GM23338 (cell line): ENCODE data around the gene CES2. TPM values are rescaled to one million over a fixed set of nuclear protein-coding genes. Genes with fewer than 3 reads are reported as not detected.

Source experiments
- ATAC-seq: fragments of 200-7000 bp; cut with Tn5 transposase; 3 replicates; pipeline ENCODE4 v1.9.1; 2020
- DNase-seq: peaks from one replicate; pipeline ENCODE4 v3.0.0-alpha.2; 2015; ENCODE audit warnings: low spot score
- H2AFZ ChIP-seq: fragments of 200-600 bp; sonication (generic); 2 replicates; pipeline ENCODE4 v1.8.0; 2016; ENCODE audit warnings: antibody characterized with exemption, mild to moderate bottlenecking, moderate library complexity
- H3F3A ChIP-seq: fragments of 200-600 bp; sonication (generic); replicated peaks from 2 replicates; pipeline ENCODE4 v1.8.0; 2017; ENCODE audit warnings: antibody characterized with exemption, mixed run types, low read depth
- H3K27ac ChIP-seq: fragments of 200-600 bp; sonication (generic); 2 replicates; pipeline ENCODE4 v1.6.1; 2016; ENCODE audit warnings: low read depth
- H3K27me3 ChIP-seq: fragments of 200-600 bp; sonication (generic); 2 replicates; pipeline ENCODE4 v1.8.0; 2016; ENCODE audit warnings: mild to moderate bottlenecking, mixed run types, moderate library complexity; ENCODE audit not compliant: insufficient read depth
- H3K36me3 ChIP-seq: fragments of 200-600 bp; sonication (generic); 2 replicates; pipeline ENCODE4 v1.8.0; 2016; ENCODE audit warnings: mild to moderate bottlenecking; ENCODE audit not compliant: insufficient read depth
- H3K4me1 ChIP-seq: fragments of 200-600 bp; sonication (generic); 2 replicates; pipeline ENCODE4 v1.8.0; 2016; ENCODE audit warnings: mild to moderate bottlenecking, moderate library complexity; ENCODE audit not compliant: insufficient read depth
- H3K4me2 ChIP-seq: fragments of 200-600 bp; sonication (generic); 2 replicates; pipeline ENCODE4 v1.7.1; 2017; ENCODE audit warnings: mixed run types
- H3K4me3 ChIP-seq: fragments of 200-600 bp; sonication (generic); 2 replicates; pipeline ENCODE4 v1.6.1; 2016; ENCODE audit warnings: mixed run types
- H3K79me2 ChIP-seq: fragments of 200-600 bp; sonication (generic); replicated peaks from 2 replicates; pipeline ENCODE4 v1.8.0; 2017; ENCODE audit warnings: mild to moderate bottlenecking; ENCODE audit not compliant: insufficient read depth
- H3K9me2 ChIP-seq: fragments of 200-600 bp; sonication (generic); 2 replicates; pipeline ENCODE4 v1.8.0; 2017; ENCODE audit not compliant: insufficient read depth
- H4K20me1 ChIP-seq: fragments of 200-600 bp; sonication (generic); replicated peaks from 2 replicates; pipeline ENCODE4 v1.8.0; 2017; ENCODE audit warnings: mild to moderate bottlenecking; ENCODE audit not compliant: insufficient read depth
- H3K27ac Mint-ChIP-seq: 2 replicates; pipeline ENCODE4 v1.8.0; 2020; ENCODE audit warnings: inconsistent platforms, mild to moderate bottlenecking, moderate library complexity, mixed read lengths
- H3K27me3 Mint-ChIP-seq: 3 replicates; pipeline ENCODE4 v1.8.0; 2022; ENCODE audit warnings: low read depth, mild to moderate bottlenecking, moderate library complexity, mixed read lengths, inconsistent platforms; ENCODE audit not compliant: insufficient read depth, poor library complexity
- H3K36me3 Mint-ChIP-seq: 3 replicates; pipeline ENCODE4 v1.8.0; 2021; ENCODE audit warnings: low read depth, mild to moderate bottlenecking, inconsistent platforms, moderate library complexity, mixed read lengths
- H3K4me1 Mint-ChIP-seq: 3 replicates; pipeline ENCODE4 v1.8.0; 2020; ENCODE audit warnings: mild to moderate bottlenecking, inconsistent platforms, mixed read lengths
- H3K4me3 Mint-ChIP-seq: 3 replicates; pipeline ENCODE4 v1.8.0; 2021; ENCODE audit warnings: moderate library complexity, mild to moderate bottlenecking, inconsistent platforms, mixed read lengths
- H3K9me3 Mint-ChIP-seq: 3 replicates; pipeline ENCODE4 v1.8.0; 2020; ENCODE audit warnings: moderate library complexity, mild to moderate bottlenecking, inconsistent platforms, mixed read lengths
- CREB1 ChIP-seq: fragments of 250-450 bp; sonication (Bioruptor Pico); IDR thresholded peaks from 2 replicates; pipeline ENCODE4 v1.5.0; 2020; ENCODE audit warnings: low read depth, mild to moderate bottlenecking, moderate library complexity
- EZH2 ChIP-seq: fragments of 200-600 bp; sonication (generic); IDR thresholded peaks from one replicate; pipeline ENCODE4 v1.8.0; 2017; ENCODE audit warnings: antibody characterized with exemption, mild to moderate bottlenecking, low read depth; ENCODE audit not compliant: unreplicated experiment
- EZH2phosphoT487 ChIP-seq: fragments of 200-600 bp; sonication (generic); IDR thresholded peaks from one replicate; pipeline ENCODE4 v1.8.1; 2018; ENCODE audit warnings: antibody characterized with exemption; ENCODE audit not compliant: unreplicated experiment
- JUNB ChIP-seq: IDR thresholded peaks from one replicate; pipeline ENCODE4 v1.6.1; 2016; ENCODE audit warnings: antibody characterized with exemption; ENCODE audit not compliant: unreplicated experiment
- NANOG ChIP-seq: IDR thresholded peaks from 2 replicates; pipeline ENCODE4 v1.6.1; 2016; ENCODE audit warnings: antibody characterized with exemption, borderline replicate concordance
- POLR2AphosphoS5 ChIP-seq: IDR thresholded peaks from 2 replicates; pipeline ENCODE4 v1.6.1; 2016; ENCODE audit warnings: antibody characterized with exemption, low read depth
- REST ChIP-seq: IDR thresholded peaks from one replicate; pipeline ENCODE4 v1.6.1; 2018; ENCODE audit warnings: antibody characterized with exemption; ENCODE audit not compliant: unreplicated experiment
- ZNF462 ChIP-seq: fragments of 250-450 bp; sonication (Bioruptor Pico); IDR thresholded peaks from 2 replicates; pipeline ENCODE4 v1.5.0; 2020; ENCODE audit warnings: mild to moderate bottlenecking, moderate library complexity
- polyA plus RNA-seq: library from polyadenylated mRNA; unstranded; fragments of >200 nt; fragmentation: Nextera tagmentation; extraction: Ambion mirVana; gene quantifications from 2 replicates; pipeline ENCODE4 v1.2.1, GENCODE V29; 2016
- total RNA-seq: library from RNA; depleted of rRNA; stranded (reverse); fragments of >200 nt; shearing (Covaris generic); gene quantifications from 2 replicates; pipeline ENCODE4 v1.2.3, GENCODE V29; 2014
- TF ChIP-seq, protein P1 (sequence below), 2 experiments: fragments of 200-600 bp in 1 of 2; sonication (generic) in 1 of 2; conservative IDR thresholded peaks; 2 replicates each; pipeline versions ENCODE4 v1.5.1 to v1.6.1; 2016 to 2017; ENCODE audit warnings: antibody characterized with exemption in 2 of 2, low read depth in 2 of 2, mild to moderate bottlenecking in 2 of 2, moderate library complexity in 1 of 2

CES2 gene
- total and polyA plus RNA-seq, 2 experiments from 2014 or later = 5.0 to 9.3 TPM

DNA sequence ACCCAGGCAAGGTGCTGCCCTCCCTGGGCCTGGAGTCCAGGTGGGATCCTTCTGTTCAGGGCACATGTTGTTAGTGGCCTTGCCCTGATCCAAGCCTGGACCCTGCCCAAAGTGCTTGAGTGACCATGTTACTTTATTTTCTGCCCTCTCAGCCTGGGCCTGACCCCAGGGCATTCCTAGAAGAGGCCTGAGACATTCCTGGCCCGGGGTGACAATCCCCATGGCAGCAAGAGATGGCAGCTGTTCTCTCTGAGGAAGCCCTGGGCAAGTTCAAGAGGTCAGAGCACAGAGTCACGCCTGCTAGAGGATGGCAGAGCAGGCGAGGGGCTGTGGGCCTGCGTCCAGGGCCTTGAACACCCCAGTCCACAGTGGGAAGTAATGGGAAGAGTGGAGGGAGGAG lies 21.6 kb upstream of the CES2 start:
- H3K27ac ChIP-seq = no peak overlapping the region
- no peak overlapping the region for H2AFZ ChIP-seq
- Mint-ChIP-seq H3K4me1 (no peaks in the 10 kb centered on the region), H3K27ac (no peak overlapping the region), H3K36me3 (no peaks in the 10 kb centered on the region), H3K4me3 (no peak overlapping the region), H3K27me3 (peaks cover 12% of the 10 kb centered on the region), H3K9me3 (no peaks in the 10 kb centered on the region; the same call in 2 of the 3 replicates)
- no peak overlapping the region for H3K4me3 ChIP-seq
- ATAC-seq (no peak), DNase-seq (no peak)
- no peaks in the 10 kb centered on the region for H3K79me2 ChIP-seq
- H3K36me3 ChIP-seq = no peaks in the 10 kb centered on the region
- H3K9me2 ChIP-seq = no peaks in the 10 kb centered on the region
- no peaks in the 10 kb centered on the region for H4K20me1 ChIP-seq
- H3K4me1 ChIP-seq = no peaks in the 10 kb centered on the region
- H3K4me2 ChIP-seq = no peak overlapping the region
- no peaks in the 10 kb centered on the region for H3K27me3 ChIP-seq
- TF ChIP-seq POLR2AphosphoS5 (no peak), CREB1 (CRISPR knock-in tag) (no peak), EZH2phosphoT487 (no peak), NANOG (no peak), JUNB (no peak)
- H3F3A ChIP-seq = no peaks in the 10 kb centered on the region

DNA sequence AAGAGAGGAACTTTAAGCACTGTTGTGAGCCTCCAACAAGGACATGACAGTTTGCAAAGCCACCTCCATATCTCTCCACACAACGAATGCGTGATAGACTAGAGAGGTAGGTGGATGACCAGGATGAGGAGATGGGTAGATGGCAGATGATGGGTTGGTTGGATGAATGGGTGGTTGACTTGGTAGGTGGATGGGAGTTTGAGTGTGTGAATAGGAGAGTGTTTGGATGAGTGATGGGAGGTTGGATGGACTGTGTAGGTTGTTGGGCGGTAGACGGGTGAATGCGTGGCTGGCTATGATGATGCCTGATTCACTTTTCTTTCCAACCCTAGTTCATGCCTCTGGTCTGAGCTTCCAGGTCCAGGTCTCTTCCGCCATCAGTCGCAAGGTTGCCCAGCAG lies 20.8 kb upstream of the CES2 start:
- H3K4me3 Mint-ChIP-seq = no peak overlapping the region
- no peak overlapping the region for H2AFZ ChIP-seq
- TF ChIP-seq ZNF462 (CRISPR knock-in tag) = no peak
- no peak for TF ChIP-seq EZH2phosphoT487
- no peak for TF ChIP-seq POLR2AphosphoS5
- TF ChIP-seq, protein P1, sequence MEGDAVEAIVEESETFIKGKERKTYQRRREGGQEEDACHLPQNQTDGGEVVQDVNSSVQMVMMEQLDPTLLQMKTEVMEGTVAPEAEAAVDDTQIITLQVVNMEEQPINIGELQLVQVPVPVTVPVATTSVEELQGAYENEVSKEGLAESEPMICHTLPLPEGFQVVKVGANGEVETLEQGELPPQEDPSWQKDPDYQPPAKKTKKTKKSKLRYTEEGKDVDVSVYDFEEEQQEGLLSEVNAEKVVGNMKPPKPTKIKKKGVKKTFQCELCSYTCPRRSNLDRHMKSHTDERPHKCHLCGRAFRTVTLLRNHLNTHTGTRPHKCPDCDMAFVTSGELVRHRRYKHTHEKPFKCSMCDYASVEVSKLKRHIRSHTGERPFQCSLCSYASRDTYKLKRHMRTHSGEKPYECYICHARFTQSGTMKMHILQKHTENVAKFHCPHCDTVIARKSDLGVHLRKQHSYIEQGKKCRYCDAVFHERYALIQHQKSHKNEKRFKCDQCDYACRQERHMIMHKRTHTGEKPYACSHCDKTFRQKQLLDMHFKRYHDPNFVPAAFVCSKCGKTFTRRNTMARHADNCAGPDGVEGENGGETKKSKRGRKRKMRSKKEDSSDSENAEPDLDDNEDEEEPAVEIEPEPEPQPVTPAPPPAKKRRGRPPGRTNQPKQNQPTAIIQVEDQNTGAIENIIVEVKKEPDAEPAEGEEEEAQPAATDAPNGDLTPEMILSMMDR (conservative IDR thresholded peaks at IDR 0.05; ENCODE audit: low read depth in 2 of 2) = no peak
- TF ChIP-seq JUNB = no peak
- TF ChIP-seq REST = no peak
- no peak for TF ChIP-seq EZH2

More for the DNA sequence above, 20.8 kb upstream of the CES2 start:
- Mint-ChIP-seq H3K4me1 (no peaks in the 10 kb centered on the region; the same call in 2 of the 3 replicates), H3K27ac (no peak overlapping the region), H3K27me3 (peaks cover 10% of the 10 kb centered on the region), H3K9me3 (no peaks in the 10 kb centered on the region; the same call in 2 of the 3 replicates), H3K36me3 (no peaks in the 10 kb centered on the region)
- H3K4me1 ChIP-seq = no peaks in the 10 kb centered on the region
- H3K9me2 ChIP-seq = no peaks in the 10 kb centered on the region
- no peaks in the 10 kb centered on the region for H3K27me3 ChIP-seq
- no peaks in the 10 kb centered on the region for H3K79me2 ChIP-seq
- H3K4me2 ChIP-seq = no peak overlapping the region
- no peaks in the 10 kb centered on the region for H3K36me3 ChIP-seq
- no peaks in the 10 kb centered on the region for H4K20me1 ChIP-seq
- no peak for ATAC-seq
- H3K4me3 ChIP-seq = no peak overlapping the region
- no peak for DNase-seq
- H3F3A ChIP-seq = no peaks in the 10 kb centered on the region
- no peak overlapping the region for H3K27ac ChIP-seq
